HG03103 (cell line): ENCODE results near the gene TAS2R5.
"Not testable (repeated sequence)": the region's sequence is repeated elsewhere in the genome, so short reads cannot be mapped to it uniquely, and the experiment has no call there.

ENCODE experiments used
- ATAC-seq: cut with Tn5 transposase; IDR thresholded peaks from one replicate; pipeline ENCODE4 v1.9.1; 2021; ENCODE audit warnings: low read depth; ENCODE audit not compliant: unreplicated experiment

The TAS2R5 gene, protein sequence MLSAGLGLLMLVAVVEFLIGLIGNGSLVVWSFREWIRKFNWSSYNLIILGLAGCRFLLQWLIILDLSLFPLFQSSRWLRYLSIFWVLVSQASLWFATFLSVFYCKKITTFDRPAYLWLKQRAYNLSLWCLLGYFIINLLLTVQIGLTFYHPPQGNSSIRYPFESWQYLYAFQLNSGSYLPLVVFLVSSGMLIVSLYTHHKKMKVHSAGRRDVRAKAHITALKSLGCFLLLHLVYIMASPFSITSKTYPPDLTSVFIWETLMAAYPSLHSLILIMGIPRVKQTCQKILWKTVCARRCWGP

DNA sequence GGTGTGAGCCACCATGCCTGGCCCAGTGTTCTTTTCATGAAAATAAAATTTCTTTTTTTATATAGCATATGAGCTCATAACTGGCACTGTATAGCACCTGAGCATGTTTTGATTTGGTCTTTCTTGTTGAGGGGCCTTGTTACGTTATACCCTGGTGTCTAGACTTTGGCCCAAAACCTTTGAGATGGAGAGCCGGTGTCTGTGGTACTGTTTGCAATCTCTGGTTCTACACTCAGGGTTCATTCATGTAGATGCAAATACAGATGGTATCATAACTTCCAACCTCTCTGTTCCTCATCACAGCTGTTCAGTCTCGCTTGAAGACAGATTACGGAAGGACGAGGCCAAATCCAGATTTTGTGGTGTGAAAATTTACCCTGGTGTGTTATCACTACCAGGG is at the start of gene TAS2R5:
TSS of gene TAS2R5 (plus strand) at position 301 of the 400 bp plus-strand sequence. CDS start 145 bp downstream, outside the sequence.
- no peak for ATAC-seq

DNA sequence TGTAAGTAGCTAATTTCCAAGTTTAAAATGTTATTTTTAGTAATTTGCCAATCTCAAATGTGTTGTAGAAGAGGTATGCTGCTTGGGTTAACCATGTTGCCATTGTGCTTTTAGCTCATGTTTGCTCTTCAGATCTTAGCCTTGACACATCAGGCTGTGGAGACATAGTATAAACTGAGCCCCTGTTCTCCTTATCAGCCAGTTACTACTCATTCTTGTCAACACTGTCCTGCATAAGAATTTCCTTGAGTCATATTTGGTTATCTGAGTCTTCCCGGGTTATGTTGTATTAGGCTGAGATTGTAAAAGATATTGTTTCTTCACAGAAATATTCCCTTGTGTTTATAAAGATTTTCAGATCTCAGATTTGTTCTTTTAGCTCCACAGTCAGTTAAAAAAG is 47.8 kb upstream of the TAS2R5 start:
- no peak for ATAC-seq

DNA sequence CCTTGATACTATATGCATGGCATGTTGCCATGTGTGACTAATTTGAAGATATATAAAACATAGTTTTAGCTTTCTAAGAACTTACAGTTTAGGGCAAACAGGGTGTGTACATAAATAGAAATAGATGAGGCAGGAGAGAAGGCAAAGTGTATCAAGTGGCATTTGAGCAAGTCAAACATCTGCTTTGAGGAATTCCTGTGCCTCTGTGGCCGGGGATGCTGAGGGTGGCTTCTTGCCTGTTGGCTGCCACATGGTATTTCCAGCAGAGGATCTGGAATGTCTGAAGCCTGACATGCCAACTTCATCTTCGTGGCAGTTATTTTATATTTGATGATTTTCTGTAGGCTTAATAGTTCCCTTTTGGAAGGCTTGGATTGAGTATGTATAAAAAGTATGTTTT is 45.9 kb upstream of the TAS2R5 start:
- no peak for ATAC-seq

DNA sequence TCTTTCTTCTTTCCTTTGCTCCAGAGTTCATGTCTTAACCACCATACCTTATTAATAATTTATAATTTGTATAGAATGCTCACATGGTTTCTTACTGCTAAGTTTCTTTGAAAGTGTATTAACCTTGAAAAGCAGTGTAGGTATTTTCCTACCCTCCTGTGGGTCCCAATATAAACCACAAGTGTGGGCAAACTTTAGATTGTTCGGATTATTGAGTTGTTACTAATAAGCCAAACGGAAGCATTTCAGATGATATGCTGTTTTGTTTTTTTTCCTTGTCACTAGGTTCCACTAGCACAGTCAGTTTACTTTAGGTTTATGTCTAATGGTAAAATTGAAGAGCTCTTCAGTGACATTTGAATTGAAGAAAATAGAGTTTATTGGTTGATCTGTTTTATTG is 41.6 kb upstream of the TAS2R5 start:
- ATAC-seq, result no peak

DNA sequence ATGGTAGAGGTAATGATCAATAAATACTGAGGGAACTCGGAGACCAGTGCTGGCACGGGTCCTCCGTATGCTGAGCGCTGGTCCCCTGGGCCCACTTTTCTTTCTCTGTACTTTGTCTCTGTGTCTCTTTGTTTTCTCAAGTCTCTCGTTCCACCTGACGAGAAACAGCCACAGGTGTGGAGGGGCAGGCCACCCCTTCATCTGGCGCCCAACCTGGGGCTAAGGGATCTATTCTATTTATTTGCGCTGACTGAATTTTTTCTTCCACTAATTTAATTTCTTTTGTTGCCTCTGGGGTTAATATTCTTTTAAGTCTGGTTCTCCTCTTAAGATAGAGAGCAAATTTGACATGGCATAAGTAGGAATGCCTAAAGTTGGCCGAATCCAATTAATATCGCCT is 38.1 kb upstream of the TAS2R5 start:
- not testable (repeated sequence) for ATAC-seq

DNA sequence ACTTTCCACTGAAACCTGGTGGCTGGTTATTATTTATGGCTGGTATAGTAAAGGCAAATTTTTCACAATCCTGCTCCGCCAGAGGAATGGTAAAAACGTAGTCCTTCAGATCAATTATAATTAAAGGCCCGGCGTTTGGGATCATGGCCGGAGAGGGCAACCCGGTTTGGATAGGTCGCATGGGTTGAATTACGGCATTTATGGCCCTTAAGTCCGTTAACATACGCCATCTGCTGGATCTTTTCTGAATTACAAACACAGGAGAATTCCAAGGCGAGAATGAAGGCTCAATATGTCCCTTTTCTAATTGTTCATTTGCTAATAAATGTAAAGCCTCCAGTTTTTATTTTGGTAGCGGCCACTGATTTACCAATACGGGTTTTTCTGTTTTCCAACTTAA is 37.4 kb upstream of the TAS2R5 start:
- ATAC-seq, result no peak

DNA sequence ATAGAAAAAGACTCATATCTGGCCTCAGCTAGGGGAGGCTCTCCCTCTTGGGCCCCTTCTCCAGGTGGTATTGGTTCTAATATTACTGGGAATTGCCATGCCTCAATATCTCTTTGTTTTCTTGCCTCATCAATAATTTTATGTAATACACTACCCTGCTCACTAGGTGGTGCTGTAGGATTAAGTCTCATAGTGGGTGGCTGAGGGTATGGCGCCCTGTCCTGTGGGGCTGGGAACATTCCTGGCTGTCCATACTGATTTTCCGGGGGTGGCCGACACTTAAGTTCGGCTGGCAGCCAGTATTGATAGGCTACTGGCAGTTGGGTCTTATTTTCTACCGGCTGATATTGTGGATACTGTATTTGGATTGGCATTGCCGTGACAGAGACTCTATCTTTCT is 35.1 kb upstream of the TAS2R5 start:
- ATAC-seq, result no peak

DNA sequence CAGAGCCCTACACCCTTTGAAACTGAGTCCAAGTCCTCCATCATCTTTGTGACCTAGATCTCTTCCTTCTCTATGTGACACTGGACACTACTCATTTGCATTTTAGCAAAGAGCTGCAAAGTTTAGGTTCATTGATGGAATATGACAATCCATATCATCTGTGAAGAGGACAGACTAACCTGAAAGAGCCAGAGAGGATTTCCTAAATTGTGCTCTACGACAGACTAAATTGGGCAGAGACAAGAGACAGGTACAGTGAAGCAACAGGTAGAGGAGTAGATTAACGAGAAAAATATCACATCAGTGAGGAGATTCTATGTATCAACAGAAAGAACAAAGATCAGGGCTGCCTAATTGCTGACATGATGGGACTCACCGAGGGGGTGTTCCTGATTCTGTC is 26.2 kb upstream of the TAS2R5 start, which contains the start of gene TAS2R3:
TSS of gene TAS2R3 (plus strand) at position 301 of the 400 bp plus-strand sequence. CDS start at position 363, 62 bp downstream.
- no peak for ATAC-seq

DNA sequence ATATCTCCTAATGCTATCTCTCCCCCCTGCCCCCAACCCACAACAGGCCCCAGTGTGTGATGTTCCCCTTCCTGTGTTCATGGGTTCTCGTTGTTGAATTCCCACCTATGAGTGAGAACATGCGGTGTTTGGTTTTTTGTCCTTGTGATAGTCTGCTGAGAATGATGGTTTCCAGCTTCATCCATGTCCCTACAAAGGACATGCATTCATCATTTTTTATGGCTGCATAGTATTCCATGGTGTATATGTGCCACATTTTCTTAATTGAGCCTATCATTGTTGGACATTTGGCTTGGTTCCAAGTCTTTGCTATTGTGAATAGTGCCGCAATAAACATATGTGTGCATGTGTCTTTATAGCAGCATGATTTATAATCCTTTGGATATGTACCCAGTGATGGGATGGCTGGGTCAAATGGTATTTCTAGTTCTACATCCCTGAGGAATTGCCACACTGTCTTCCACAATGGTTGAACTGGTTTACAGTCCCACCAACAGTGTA is 19.9 kb upstream of the TAS2R5 start:
- ATAC-seq, result not testable (repeated sequence)

DNA sequence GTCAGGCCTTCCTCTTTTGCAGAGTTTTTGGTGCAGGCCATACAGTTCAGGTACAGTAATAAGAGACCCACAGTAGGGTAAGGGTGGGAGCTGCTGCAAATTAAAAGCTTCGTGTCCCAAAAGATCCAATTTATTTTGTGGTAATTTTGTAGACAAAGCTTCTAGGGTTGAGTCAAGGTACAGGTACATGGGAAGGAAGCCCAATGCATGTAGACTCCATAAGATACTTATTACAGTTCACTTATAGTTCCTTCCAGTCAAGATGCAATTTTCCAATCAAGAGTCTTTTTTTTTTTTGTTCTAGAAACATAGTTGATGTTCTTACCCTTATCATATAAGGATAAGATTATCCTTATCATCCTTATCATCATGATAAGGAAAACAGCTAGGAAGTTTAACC is 13.6 kb upstream of the TAS2R5 start, which contains the start of gene TAS2R4:
TSS of gene TAS2R4 (plus strand) at position 301 of the 400 bp plus-strand sequence. CDS start 1,815 bp downstream, outside the sequence.
- no peak for ATAC-seq

DNA sequence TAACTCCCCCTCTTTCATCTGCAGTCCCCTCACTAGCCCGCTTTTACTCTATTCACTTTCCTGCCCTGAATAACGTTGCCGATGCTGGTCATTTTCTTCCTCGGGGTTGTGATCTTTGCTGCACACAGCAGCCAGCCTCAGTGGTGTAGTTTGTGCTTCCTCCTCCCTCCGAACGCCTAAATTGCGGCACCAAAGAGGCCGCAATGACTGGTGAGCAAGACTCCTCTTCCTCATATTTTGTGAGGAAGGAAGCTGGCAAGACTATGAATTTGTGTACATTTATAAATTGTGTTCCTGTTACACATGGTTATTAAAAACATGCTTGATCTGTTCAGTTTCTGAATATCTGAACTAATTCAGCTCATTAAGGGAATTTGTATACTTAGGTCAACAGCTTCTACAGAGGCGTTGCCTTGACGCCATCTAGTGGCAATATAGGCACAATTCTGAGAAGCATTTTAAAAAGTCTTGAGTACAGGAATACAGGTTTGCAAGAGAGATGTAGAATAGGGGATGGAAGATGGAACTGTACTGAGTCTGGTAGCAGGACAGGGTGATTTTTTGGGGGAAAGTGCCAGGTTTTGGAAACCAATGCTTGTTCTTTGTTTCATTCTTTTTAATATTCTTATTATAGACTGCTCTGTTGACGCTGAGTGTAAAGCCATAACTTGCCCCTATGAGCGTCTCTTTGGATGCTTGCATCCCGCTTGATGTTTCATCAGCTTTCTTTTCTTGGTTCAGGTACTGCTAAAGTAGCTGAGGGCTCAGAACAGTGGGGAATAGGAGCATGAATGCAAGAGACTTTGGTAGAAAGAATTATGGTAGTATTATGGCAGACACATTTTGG is 4.1 kb upstream of the TAS2R5 start:
- ATAC-seq, result peak; percentile 75

DNA sequence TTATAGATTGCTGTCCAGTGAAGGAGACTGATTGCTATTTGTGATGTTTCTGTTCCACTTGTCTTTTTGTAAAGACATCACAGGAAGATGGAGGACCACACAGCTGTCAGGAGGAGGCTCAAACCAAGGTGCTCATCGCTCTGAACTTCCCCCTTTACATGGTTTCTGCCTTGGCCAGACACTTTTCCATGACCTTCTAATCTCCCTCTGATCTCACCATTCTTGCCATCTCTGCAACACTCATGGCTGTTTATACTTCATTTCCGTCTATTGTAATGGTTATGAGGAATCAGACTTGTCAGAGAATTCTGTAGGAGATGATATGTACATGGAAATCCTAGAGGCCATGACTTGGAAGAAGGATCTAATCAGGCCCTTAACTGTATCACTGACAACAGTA is 1.7 kb upstream of the TAS2R5 start:
- ATAC-seq, result no peak

DNA sequence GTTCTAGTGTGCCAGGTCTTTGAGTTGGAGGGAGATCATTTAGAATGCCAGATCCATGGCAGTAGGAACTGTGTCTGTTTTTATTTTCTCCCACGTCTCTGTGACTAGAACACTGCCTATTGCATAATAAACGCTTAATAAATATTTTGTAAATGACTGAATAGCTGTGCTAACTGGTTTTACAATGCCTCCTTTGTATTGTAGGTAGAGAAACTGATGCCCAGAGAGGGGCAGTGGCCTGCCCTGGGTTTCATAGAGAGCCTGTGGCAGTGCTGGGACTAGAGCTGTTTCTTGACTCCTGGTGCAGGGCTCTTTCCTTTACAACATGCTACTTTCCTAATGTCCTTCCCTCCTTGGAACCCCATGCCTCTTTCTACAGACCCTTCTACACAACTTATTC is 2.5 kb downstream of the TAS2R5 start:
- ATAC-seq, result no peak

DNA sequence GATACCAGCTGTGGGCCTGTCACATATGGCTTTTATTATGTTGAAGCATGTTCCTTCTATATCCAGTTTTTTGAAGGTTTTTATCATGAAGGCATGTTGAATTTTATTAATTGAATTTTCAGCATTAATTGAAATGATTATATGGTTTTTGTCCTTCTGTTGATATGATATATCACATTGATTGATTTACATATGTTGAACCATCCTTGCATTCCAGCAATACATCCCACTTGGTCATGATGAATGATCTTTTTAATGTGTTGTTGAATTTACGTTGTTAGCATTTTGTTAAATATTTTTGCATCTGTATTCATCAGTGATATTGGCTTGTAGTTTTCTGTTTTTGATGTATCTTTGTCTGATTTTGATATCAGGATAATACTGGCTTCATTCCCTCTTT is 30.1 kb downstream of the TAS2R5 start:
- ATAC-seq, result no peak

DNA sequence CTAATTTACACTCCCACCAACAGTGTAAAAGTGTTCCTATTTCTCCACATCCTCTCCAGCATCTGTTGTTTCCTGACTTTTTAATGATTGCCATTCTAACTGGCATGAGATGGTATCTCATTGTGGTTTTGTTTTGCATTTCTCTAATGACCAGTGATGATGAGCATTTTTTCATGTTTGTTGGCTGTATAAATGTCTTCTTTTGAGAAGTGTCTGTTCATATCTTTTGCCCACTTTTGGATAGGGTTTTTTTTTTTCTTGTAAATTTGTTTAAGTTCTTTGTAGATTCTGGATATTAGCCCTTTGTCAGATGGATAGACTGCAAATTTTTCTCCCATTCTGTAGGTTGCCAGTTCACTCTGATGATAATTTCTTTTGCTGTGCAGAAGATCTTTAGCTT is 32.4 kb downstream of the TAS2R5 start:
- ATAC-seq, result not testable (repeated sequence)

DNA sequence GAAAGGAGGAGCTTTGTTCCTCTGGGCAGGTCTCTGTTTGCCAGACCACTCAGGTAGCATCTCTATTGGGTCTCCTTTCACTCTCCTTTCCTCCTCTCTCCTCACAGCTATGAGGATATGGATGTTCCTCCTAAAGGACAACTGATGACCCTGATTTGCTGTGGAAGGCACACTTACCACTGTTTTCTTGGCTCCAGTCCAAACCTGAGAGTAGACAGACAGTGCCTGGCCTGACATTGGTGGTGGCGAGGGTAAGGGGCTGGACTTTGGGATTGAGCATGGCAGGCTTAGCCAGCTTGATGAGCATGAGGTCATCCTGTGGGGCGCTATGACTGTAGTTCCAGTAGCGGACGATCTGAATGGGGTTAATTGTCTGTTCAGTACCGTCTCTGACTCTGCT is 47.7 kb downstream of the TAS2R5 start:
- ATAC-seq, result no peak

DNA sequence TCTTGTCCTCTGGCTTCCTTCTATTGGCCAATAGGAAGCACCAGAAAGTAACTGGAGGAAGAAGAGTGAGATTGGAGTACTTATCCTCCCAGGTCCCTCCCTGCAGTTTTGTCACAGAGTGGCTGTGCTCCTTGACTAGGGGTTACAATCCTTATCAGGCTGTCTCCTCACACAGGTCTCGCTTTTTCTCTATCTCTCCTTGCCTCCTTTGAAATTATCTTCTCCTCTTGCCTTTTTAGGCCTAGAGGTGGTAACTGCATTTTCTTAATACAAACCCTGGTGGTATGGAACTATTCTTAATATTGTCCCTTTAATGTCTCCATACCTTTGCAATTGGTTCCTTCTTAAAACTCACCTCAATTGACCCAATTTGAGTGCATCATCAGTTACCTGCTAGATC is 48.6 kb downstream of the TAS2R5 start:
- ATAC-seq, result no peak

DNA sequence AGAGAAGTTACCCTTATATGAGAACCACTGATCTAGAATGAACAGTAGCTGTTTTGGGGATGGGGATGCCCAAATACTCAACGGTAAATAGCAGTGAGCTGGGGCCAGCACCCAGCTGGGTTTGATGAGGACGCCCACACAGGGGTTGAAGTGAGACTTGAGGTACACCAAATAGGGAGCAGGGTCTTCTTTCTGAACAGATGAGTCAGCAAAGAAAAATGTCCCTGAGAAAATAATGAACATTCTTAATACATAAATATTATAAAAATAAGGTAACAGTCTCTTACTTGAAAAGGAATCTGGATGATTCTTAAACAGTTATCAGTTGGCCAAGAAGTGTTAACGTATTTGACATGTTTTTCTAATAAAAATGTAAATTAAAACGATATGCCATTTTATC is 49.2 kb downstream of the TAS2R5 start:
- no peak for ATAC-seq

DNA sequence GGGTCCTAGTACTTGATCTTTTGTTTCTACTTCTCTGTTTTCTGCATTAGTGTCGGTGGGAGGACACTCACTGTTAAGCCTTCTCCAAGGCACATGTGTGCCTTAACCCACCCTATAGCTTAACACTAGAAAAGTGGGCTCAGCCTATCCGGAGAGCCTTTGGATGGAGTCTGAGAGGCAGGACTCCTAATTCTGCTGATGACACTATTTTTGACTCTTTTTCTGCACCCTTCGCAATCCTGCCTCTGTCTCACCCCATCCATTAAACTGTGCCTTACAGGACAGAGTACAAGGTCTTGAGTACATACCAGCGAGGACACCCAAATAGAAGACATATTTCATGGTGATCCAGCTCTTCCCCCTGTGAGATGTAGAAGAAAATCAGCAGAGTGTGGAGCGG is 50.7 kb downstream of the TAS2R5 start:
- ATAC-seq, result no peak
